GM12801 (cell line): ENCODE measurements around the gene PLCH2.

Experiments
- TF ChIP-seq, protein P1 (sequence below): IDR thresholded peaks from one replicate; pipeline ENCODE4 v1.5.1; 2011; ENCODE audit warnings: control low read depth; ENCODE audit not compliant: insufficient read length; ENCODE audit errors: extremely low read depth

Gene PLCH2

DNA sequence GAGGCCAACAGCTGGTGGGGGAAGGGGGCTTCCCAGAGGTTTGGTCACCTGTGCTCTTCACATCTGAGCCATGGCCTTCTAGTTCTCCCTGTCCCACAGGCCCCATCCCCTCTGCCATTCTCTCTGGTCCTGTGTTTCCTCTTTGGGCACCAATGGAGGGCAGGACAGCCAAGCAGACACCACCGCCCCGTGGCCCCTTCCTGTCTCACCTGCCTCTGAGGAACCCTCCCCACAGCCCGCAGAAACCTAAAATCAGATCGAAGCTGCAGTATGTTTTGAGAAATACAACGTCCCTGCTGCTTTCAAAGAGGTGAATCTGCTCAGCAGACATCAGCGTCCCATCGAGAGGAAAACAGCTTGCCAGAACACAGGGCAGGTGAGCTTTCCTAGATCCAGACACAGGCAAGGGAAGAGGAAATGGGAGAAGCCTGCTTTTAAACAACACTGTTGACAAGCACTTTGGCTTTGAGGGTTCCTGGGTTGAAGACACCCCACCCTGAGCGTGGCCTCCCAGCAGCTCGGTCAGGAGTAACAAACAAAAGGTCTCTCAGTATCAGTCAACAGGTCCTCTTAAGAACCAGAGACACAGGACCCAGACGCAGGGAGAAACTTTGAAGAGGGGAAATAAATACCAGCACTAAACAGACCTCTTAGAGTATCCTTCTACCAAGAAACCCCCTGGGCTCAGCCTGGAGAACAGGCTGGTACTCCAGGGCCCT, 48.0 kb downstream of the PLCH2 start:
- TF ChIP-seq, protein P1, sequence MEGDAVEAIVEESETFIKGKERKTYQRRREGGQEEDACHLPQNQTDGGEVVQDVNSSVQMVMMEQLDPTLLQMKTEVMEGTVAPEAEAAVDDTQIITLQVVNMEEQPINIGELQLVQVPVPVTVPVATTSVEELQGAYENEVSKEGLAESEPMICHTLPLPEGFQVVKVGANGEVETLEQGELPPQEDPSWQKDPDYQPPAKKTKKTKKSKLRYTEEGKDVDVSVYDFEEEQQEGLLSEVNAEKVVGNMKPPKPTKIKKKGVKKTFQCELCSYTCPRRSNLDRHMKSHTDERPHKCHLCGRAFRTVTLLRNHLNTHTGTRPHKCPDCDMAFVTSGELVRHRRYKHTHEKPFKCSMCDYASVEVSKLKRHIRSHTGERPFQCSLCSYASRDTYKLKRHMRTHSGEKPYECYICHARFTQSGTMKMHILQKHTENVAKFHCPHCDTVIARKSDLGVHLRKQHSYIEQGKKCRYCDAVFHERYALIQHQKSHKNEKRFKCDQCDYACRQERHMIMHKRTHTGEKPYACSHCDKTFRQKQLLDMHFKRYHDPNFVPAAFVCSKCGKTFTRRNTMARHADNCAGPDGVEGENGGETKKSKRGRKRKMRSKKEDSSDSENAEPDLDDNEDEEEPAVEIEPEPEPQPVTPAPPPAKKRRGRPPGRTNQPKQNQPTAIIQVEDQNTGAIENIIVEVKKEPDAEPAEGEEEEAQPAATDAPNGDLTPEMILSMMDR = no peak

DNA sequence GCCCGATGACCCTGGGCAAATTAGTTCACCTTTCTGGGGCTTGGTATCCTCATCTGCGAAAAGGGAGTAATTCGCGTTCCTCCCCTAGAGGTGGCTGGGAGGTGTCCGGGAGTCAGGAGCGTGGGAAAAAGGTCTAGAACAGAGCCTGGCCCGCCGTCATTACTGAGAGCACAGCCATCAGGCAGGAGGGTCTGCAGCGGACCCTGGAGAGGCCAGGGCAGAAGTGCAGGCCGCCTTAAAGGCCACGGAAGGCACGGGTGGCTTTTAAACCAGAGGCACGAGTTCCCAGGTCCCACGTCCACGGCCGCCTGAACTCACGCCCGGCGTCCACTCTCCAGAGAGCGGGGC, 49.5 kb downstream of the PLCH2 start:
- TF ChIP-seq, protein P1 = no peak

DNA sequence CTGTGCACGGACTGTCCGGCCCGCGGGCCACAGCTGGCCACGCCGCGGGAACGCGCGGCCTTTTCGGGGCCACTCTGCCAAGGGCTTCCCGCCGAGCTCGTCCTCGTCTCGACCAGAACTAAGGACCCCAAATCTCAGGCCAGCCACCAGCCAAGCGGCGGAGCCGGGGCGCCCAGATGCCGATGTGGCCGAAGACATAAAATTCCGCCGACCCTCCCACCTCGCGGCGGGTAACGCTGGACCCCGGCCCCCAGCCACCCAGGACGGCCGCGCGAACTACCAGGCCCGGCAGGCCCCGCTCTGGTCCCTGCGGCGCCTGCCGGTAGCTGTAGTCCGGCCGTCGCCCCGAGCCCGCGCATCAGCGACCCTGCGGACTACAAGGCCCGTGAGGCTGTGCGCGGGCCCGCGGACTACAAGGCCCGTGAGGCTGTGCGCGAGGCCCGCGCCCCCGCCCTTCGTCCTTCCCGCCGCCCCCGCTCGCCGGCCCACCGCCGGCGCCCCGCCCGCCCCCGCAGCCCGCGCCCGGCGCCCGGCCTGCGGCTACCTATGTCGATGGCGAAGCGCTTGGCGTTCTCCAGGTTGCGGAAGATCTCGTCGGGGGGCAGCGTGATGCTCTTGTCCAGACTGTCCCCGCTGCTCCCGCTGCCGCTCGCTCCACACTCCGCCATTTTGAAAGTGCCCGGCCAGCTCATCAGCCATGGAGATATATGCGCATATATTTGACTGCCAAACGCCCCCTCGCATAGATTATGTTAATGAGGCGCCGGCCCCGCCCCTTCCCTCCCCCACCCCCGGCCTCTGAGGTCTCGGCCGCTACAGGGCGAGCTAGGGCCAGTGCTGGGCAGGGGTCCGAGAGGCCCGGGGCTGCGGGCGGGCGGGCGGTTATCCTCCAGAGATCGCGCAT, 50.1 kb downstream of the PLCH2 start, which contains the start of gene PANK4:
TSS of gene PANK4 (minus strand) at position 677 of the 904 bp plus-strand sequence. CDS start at position 668, 9 bp downstream.
- TF ChIP-seq, protein P1 = no peak

DNA sequence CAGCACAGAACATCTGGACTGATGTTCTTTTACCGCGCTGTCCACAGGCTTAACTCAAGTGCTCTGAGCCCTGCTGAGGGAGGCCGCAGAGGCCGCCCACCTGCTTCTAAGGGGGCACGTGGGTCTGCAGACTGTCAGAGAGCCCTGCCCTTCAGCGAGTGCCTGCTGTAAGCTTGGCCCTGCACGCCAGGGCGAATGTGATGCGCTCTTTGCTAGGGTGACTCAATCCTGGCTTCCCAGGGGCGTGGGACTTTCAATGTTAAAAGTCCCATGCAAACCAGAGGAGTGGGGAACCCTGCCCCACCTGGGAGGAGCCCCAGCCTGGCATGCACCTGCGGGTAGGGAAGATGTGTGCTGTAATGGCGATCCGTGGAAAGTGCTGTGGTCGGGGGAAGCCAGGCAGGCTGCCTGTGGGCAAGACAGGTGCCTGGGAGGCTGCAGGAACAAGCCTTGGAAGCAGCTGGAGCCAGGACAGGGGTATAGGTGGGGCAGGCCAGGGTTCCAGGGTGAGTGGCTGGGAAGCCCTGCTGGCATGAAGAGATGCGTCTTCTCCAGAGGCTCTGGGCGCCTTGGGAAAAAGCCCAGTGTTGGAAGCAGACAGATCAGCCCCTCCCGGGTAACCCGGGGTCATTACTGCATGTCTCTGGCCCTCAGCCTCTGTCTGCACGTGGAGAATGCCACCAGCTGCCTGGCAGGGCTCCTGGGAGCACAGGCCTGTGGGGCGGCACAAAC, 50.9 kb downstream of the PLCH2 start:
- TF ChIP-seq, protein P1 = no peak

DNA sequence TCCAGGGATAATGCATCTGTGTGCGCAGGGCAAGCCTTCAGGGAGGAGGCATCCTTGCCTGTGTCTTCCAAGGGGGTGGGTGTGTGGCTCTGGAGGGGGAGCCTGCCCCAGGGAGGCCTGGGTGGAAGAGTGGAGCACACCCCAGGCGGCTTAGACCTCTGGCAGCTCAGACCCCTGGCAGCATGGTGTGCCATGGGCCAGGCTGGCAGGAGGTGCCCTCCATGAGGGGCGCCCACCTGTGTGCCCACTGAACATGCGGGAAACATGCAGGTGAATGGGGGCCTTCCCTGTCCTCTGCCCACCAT, 51.4 kb downstream of the PLCH2 start:
- TF ChIP-seq, protein P1 = no peak

DNA sequence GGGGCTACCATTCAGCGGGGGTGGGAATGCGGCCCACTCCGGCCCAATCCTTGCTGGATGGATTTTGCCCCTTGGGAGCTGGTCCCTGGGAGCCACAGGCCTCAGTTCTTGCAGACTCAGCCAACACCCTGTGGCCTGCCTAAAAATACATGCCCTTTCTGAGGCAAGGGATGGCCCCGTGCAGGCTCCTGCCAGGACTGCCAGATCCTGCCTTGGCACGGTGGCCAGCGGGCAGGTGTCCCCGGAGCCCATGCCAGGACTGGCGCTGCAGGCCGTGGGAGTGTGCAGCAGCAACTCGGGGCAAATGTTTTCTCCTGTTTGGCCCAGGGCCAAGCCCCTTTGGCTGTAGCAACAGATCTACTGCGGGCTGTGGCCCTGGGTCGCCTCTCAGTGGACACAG, 51.9 kb downstream of the PLCH2 start:
- TF ChIP-seq, protein P1 = no peak

DNA sequence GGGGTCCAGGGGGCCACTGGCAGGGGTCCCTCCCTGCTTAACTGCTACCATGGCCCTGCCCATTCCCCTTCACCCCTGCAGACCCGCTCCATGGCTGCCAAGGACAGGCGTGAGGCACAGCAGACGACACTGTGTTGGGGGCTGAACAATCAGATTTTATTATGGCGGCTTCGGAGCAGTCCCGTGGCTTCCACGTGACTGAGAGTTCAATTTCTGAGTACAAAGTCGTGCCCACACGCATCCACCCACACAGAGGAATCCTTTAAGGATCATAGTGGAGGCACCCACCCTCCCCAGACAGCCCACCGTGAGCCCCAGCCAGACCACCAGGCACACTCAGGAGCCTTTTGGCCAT, 52.5 kb downstream of the PLCH2 start:
- TF ChIP-seq, protein P1 = no peak
